A549 treated with AZD9567 at 1 μM for 4 hours (cell line): Measurements from ENCODE around the gene MAGEB17. TPM values are rescaled to one million over a fixed set of nuclear protein-coding genes. Genes with fewer than 3 reads are reported as not detected.

Experiments
- total RNA-seq: library from RNA; stranded (reverse); fragments of 200-300 nt; extraction: Qiagen RNA extraction; gene quantifications from 5 replicates; pipeline ENCODE4 v1.2.3, GENCODE V29; 2022; ENCODE audit not compliant: insufficient read depth

MAGEB17 gene, protein sequence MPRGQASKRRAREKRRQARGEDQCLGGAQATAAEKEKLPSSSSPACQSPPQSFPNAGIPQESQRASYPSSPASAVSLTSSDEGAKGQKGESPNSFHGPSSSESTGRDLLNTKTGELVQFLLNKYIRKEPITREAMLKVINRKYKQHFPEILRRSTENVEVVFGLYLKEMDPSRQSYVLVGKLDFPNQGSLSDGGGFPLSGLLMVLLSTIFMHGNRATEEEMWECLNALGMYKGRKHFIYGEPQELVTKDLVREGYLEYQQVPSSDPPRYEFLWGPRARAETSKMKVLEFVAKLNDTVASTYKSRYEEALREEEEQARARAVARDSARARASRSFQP
- total RNA-seq, result not detected in 5 replicates

DNA sequence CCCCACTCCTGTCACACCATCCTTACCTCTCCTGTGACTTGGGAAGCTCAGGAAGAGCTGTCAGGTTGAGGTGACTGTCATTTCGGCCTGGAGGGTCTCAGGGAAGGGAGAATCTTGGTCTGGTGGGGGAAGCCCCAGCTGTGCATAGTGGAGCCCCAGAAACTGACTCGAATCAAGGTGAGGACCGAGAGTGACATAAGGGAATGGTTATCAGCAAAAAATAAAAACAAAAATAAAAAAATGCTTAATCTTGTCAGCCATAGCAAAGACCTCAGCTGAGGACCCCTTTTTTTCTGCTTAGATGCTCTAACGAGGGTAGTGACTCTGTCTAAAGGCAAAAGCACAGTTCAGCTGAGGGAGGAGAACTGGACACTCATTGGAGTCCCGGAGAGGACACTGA is at the start of gene MAGEB17:
MAGEB17 (plus strand) TSS at position 301 of the 400 bp plus-strand sequence. CDS start 2,902 bp downstream, outside the sequence.

DNA sequence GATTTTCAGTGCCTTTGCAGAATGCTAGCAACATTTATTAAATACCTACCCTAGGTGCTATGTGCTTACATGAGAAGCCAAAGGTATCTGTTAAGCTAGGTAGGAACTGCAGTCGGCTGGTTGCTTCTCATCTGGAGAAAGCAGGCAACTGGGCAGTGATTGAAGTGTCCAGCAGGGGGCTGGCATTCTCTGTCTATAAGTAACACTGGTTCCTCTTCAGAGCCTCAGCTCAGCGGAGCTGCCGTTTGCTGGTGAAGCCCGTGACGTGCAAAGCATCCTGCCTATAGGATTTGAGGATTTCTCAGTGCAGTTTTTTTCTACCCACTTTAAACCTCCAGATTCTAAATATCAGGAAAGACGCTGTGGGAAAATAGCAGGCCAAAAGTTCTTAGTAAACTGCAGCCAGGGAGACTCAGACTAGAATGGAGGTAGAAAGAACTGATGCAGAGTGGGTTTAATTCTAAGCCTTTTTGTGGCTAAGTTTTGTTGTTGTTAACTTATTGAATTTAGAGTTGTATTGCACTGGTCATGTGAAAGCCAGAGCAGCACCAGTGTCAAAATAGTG is 44.0 kb upstream of the MAGEB17 start, which contains the start of gene GRPR:
GRPR (plus strand) TSS at position 344 of the 565 bp plus-strand sequence. CDS start 389 bp downstream, outside the sequence.

Other genes with a start within 250 kb of the MAGEB17 start
- 0.03 to 0.06 TPM in 2 of 5 replicates, not detected in the others for gene GRPR, start 43.9 kb upstream of the MAGEB17 start, total RNA-seq